Hepatocyte (in vitro differentiated cells): ENCODE results near the gene HEPACAM. TPM values are rescaled to one million over a fixed set of nuclear protein-coding genes. Genes with fewer than 3 reads are reported as not detected.

Experiments used
- DNase-seq: peaks from one replicate; pipeline ENCODE4 v3.0.0-alpha.2; 2016; ENCODE audit warnings: low spot score
- H2AFZ ChIP-seq: fragments of 200-600 bp; sonication (generic); 2 replicates; pipeline ENCODE4 v1.6.0; 2016; ENCODE audit warnings: antibody characterized with exemption, mild to moderate bottlenecking
- H3K27ac ChIP-seq: fragments of 200-600 bp; sonication (generic); 2 replicates; pipeline ENCODE4 v1.5.1; 2016; ENCODE audit warnings: mild to moderate bottlenecking
- H3K27me3 ChIP-seq: fragments of 200-600 bp; sonication (generic); 2 replicates; pipeline ENCODE4 v1.6.1; 2016
- H3K36me3 ChIP-seq: fragments of 200-600 bp; sonication (generic); replicated peaks from 2 replicates; pipeline ENCODE4 v1.5.1; 2016; ENCODE audit warnings: low read depth; ENCODE audit not compliant: insufficient read depth
- H3K4me1 ChIP-seq: fragments of 200-600 bp; sonication (generic); 2 replicates; pipeline ENCODE4 v1.5.1; 2016; ENCODE audit warnings: mild to moderate bottlenecking, moderate library complexity; ENCODE audit not compliant: insufficient read depth
- H3K4me2 ChIP-seq: fragments of 200-600 bp; sonication (generic); 2 replicates; pipeline ENCODE4 v1.6.0; 2016
- H3K4me3 ChIP-seq: fragments of 200-600 bp; sonication (generic); 2 replicates; pipeline ENCODE4 v1.5.1; 2016; ENCODE audit warnings: mild to moderate bottlenecking
- H3K79me2 ChIP-seq: fragments of 200-600 bp; sonication (generic); 2 replicates; pipeline ENCODE4 v1.6.0; 2017; ENCODE audit warnings: mild to moderate bottlenecking
- H3K9me2 ChIP-seq: fragments of 200-600 bp; sonication (generic); replicated peaks from 2 replicates; pipeline ENCODE4 v1.6.0; 2017; ENCODE audit warnings: mild to moderate bottlenecking; ENCODE audit not compliant: insufficient read depth
- H3K9me3 ChIP-seq: fragments of 200-600 bp; sonication (generic); 2 replicates; pipeline ENCODE4 v1.5.1; 2016; ENCODE audit warnings: low read depth, mild to moderate bottlenecking
- H4K20me1 ChIP-seq: fragments of 200-600 bp; sonication (generic); 2 replicates; pipeline ENCODE4 v1.6.0; 2016; ENCODE audit warnings: mild to moderate bottlenecking; ENCODE audit not compliant: insufficient read depth, poor library complexity, severe bottlenecking
- CTCF ChIP-seq: fragments of 200-600 bp; sonication (generic); IDR thresholded peaks from 2 replicates; pipeline ENCODE4 v1.5.1; 2016; ENCODE audit warnings: antibody characterized with exemption, mild to moderate bottlenecking; ENCODE audit not compliant: poor library complexity
- EZH2 ChIP-seq: fragments of 200-600 bp; sonication (generic); IDR thresholded peaks from 2 replicates; pipeline ENCODE4 v1.6.1; 2016; ENCODE audit warnings: antibody characterized with exemption, mild to moderate bottlenecking, borderline replicate concordance
- EZH2phosphoT487 ChIP-seq: fragments of 200-600 bp; sonication (generic); IDR thresholded peaks from one replicate; pipeline ENCODE4 v1.6.1; 2018; ENCODE audit warnings: antibody characterized with exemption, mild to moderate bottlenecking, low read depth, moderate library complexity; ENCODE audit not compliant: unreplicated experiment, severe bottlenecking
- WGBS: methylation state at CpG from one replicate; pipeline ENCODE4 v1.1.6; 2016; ENCODE audit warnings: low lambda C conversion rate; ENCODE audit errors: missing lambda C conversion rate; 5-methylcytosine and 5-hydroxymethylcytosine counted together
- polyA plus RNA-seq: library from polyadenylated mRNA; unstranded; fragments of >200 nt; fragmentation: Nextera tagmentation; extraction: Ambion mirVana; gene quantifications from 2 replicates; pipeline ENCODE4 v1.2.1, GENCODE V29; 2016
- total RNA-seq: library from RNA; depleted of rRNA; stranded (reverse); fragments of >200 nt; gene quantifications from 2 replicates; pipeline ENCODE4 v1.2.3, GENCODE V29; 2014

The HEPACAM gene
- total and polyA plus RNA-seq, 2 experiments from 2014 or later: 0.07 TPM; not detected in 1

GRCh38 chr11:124922831-124923230, 13.0 kb downstream of the HEPACAM start:
- Histone ChIP-seq H3K9me3 (no peaks in the 10 kb centered on the region), H3K27ac (no peak overlapping the region), H3K27me3 (peaks cover 6% of the 10 kb centered on the region), H3K36me3 (no peaks in the 10 kb centered on the region), H4K20me1 (no peaks in the 10 kb centered on the region), H3K4me2 (no peak overlapping the region), H3K9me2 (no peaks in the 10 kb centered on the region), H2AFZ (no peak overlapping the region), H3K79me2 (no peaks in the 10 kb centered on the region), H3K4me1 (no peaks in the 10 kb centered on the region), H3K4me3 (no peak overlapping the region)
- 91% methylated on average over 4 of the region's 4 CpGs for WGBS
- no peak for DNase-seq
- no peak for TF ChIP-seq EZH2phosphoT487
- TF ChIP-seq CTCF: no peak
- TF ChIP-seq EZH2: no peak

- H3K27me3 ChIP-seq: peaks cover 6% of the 10 kb centered on the region
- no peaks in the 10 kb centered on the region for H3K79me2 ChIP-seq
- no peak for TF ChIP-seq EZH2
- H2AFZ ChIP-seq: peak overlapping the region; percentile 81
- peak overlapping the region; percentile 44 for H3K27ac ChIP-seq
- H3K4me3 ChIP-seq: peak overlapping the region; percentile 34
- peak overlapping the region; percentile 91 for H3K4me2 ChIP-seq
- WGBS: 3% methylated on average over 47 of the region's 82 CpGs
- peak; percentile 87 for DNase-seq
- no peaks in the 10 kb centered on the region for H3K9me2 ChIP-seq
- H4K20me1 ChIP-seq: no peaks in the 10 kb centered on the region
- H3K4me1 ChIP-seq: no peaks in the 10 kb centered on the region
- no peaks in the 10 kb centered on the region for H3K9me3 ChIP-seq
- no peaks in the 10 kb centered on the region for H3K36me3 ChIP-seq
Measured at GRCh38 chr11:124920870-124921609, 14.8 kb downstream of the HEPACAM start.

DNA sequence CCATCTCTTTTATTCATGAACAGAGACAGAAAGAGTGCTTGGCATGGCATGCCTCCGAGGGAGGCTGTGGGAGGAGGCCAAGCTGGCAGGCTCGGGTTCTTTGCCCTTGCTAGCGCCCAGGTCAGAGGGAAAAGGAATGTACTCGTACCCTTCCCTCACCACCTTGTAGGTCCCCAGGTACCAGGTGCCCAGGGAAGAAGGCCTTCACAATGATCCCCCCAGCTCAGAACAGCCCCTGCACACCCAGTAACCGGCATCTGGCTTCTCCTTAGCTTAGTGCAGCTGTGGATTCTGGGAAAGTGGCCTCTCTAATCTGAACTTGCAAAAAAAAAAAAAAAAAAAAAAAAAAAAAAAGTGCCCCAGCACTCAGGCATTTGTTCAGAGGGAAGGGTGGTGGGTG, 15.5 kb downstream of the HEPACAM start:
- DNase-seq: no peak
- H3K4me1 ChIP-seq: no peaks in the 10 kb centered on the region
- H3K36me3 ChIP-seq: no peaks in the 10 kb centered on the region
- H3K79me2 ChIP-seq: no peaks in the 10 kb centered on the region
- WGBS: 91% methylated on average over 5 of the region's 5 CpGs
- H4K20me1 ChIP-seq: no peaks in the 10 kb centered on the region
- peaks cover 6% of the 10 kb centered on the region for H3K27me3 ChIP-seq
- no peaks in the 10 kb centered on the region for H3K9me3 ChIP-seq
- peak overlapping the region; percentile 81 for H2AFZ ChIP-seq
- no peak overlapping the region for H3K4me3 ChIP-seq
- no peak for TF ChIP-seq CTCF
- TF ChIP-seq EZH2phosphoT487: no peak
- no peak for TF ChIP-seq EZH2
- H3K27ac ChIP-seq: no peak overlapping the region
- H3K4me2 ChIP-seq: peak overlapping the region; percentile 91
- no peaks in the 10 kb centered on the region for H3K9me2 ChIP-seq

- Histone ChIP-seq H2AFZ (no peak overlapping the region), H3K4me1 (no peaks in the 10 kb centered on the region), H3K27ac (no peak overlapping the region), H3K4me2 (no peak overlapping the region), H4K20me1 (no peaks in the 10 kb centered on the region), H3K9me3 (no peaks in the 10 kb centered on the region), H3K79me2 (no peaks in the 10 kb centered on the region), H3K4me3 (no peak overlapping the region), H3K9me2 (no peaks in the 10 kb centered on the region), H3K27me3 (peaks cover 6% of the 10 kb centered on the region), H3K36me3 (no peaks in the 10 kb centered on the region)
- TF ChIP-seq CTCF (no peak), EZH2 (no peak), EZH2phosphoT487 (no peak)
- 95% methylated on average over 2 of the region's 2 CpGs for WGBS
- DNase-seq: no peak
Measured at GRCh38 chr11:124919898-124920297, 15.9 kb downstream of the HEPACAM start.
